Mesenchymal stem cell (in vitro differentiated cells and primary cell): Measurements from ENCODE around the gene KREMEN1.

Experiments
- DNase-seq: peaks from one replicate; pipeline ENCODE4 v3.0.0-alpha.2; 2013
- H2AFZ ChIP-seq: one replicate; pipeline ENCODE4 v1.6.1; 2013; ENCODE audit warnings: low read depth, mild to moderate bottlenecking, control low read depth, inconsistent platforms, low read length, moderate library complexity
- H2AK5ac ChIP-seq: 2 replicates; pipeline ENCODE4 v1.6.1; 2013; ENCODE audit warnings: low read length, moderate library complexity, mild to moderate bottlenecking, inconsistent platforms; ENCODE audit not compliant: severe bottlenecking
- H2BK120ac ChIP-seq: one replicate; pipeline ENCODE4 v1.6.1; 2013; ENCODE audit warnings: low read depth, mild to moderate bottlenecking, inconsistent platforms, low read length, moderate library complexity
- H2BK12ac ChIP-seq, 2 experiments: one replicate each; pipeline ENCODE4 v1.6.1; 2013; ENCODE audit warnings: inconsistent platforms in 2 of 2, low read length in 2 of 2, mild to moderate bottlenecking in 2 of 2, moderate library complexity in 2 of 2, control low read depth in 1 of 2
- H2BK15ac ChIP-seq: one replicate; pipeline ENCODE4 v1.6.1; 2013; ENCODE audit warnings: mild to moderate bottlenecking, low read depth, inconsistent platforms; ENCODE audit not compliant: poor library complexity, severe bottlenecking
- H2BK5ac ChIP-seq: 2 replicates; pipeline ENCODE4 v1.6.1; 2013; ENCODE audit warnings: low read depth, mild to moderate bottlenecking, low read length, control low read depth, inconsistent platforms; ENCODE audit not compliant: poor library complexity, severe bottlenecking
- H3K14ac ChIP-seq, 2 experiments: one replicate each; pipeline ENCODE4 v1.6.1; 2013; ENCODE audit warnings: inconsistent platforms in 2 of 2, low read length in 2 of 2, control low read depth in 1 of 2, mild to moderate bottlenecking in 1 of 2, moderate library complexity in 1 of 2
- H3K18ac ChIP-seq, 2 experiments: one replicate each; pipeline ENCODE4 v1.6.1; 2013; ENCODE audit warnings: inconsistent platforms in 2 of 2, low read length in 2 of 2, control low read depth in 1 of 2, low read depth in 1 of 2, mild to moderate bottlenecking in 1 of 2
- H3K23ac ChIP-seq, 2 experiments: one replicate each; pipeline ENCODE4 v1.6.1; 2013; ENCODE audit warnings: inconsistent platforms in 2 of 2, low read length in 2 of 2, mild to moderate bottlenecking in 2 of 2, moderate library complexity in 2 of 2, control low read depth in 1 of 2
- H3K27ac ChIP-seq: 2 replicates; pipeline ENCODE4 v1.5.1; 2013; ENCODE audit warnings: mild to moderate bottlenecking, moderate library complexity, low read length, control low read depth, inconsistent platforms; ENCODE audit not compliant: poor library complexity, severe bottlenecking
- H3K27me3 ChIP-seq, 2 experiments: 2 replicates each; pipeline versions ENCODE4 v1.6.1 to v1.7.0; 2013; ENCODE audit warnings: low read length in 2 of 2, mild to moderate bottlenecking in 2 of 2, moderate library complexity in 2 of 2, control low read depth in 1 of 2, inconsistent platforms in 1 of 2; ENCODE audit not compliant: control insufficient read depth in 1 of 2, insufficient read depth in 1 of 2
- H3K36me3 ChIP-seq, 2 experiments: 2 replicates each; pipeline versions ENCODE4 v1.6.1 to v1.7.0; 2013; ENCODE audit warnings: low read length in 2 of 2, control low read depth in 1 of 2, inconsistent platforms in 1 of 2, low read depth in 1 of 2, mild to moderate bottlenecking in 1 of 2; ENCODE audit not compliant: insufficient read depth in 2 of 2, control insufficient read depth in 1 of 2
- H3K4ac ChIP-seq, 2 experiments: one replicate each; pipeline ENCODE4 v1.6.1; 2013; ENCODE audit warnings: inconsistent platforms in 2 of 2, low read length in 2 of 2, mild to moderate bottlenecking in 2 of 2, moderate library complexity in 2 of 2, control low read depth in 1 of 2, low read depth in 1 of 2
- H3K4me1 ChIP-seq: 2 replicates; pipeline ENCODE4 v1.6.1; 2013; ENCODE audit warnings: low read depth, low read length, control low read depth; ENCODE audit not compliant: control insufficient read depth, insufficient read depth
- H3K4me2 ChIP-seq: 2 replicates; pipeline ENCODE4 v1.6.1; 2013; ENCODE audit warnings: low read length, mild to moderate bottlenecking, inconsistent platforms; ENCODE audit not compliant: poor library complexity, severe bottlenecking
- H3K4me3 ChIP-seq, 2 experiments: 2 replicates each; pipeline versions ENCODE4 v1.5.1 to v1.7.0; 2013; ENCODE audit warnings: low read length in 2 of 2, mild to moderate bottlenecking in 2 of 2, control low read depth in 1 of 2, low read depth in 1 of 2; ENCODE audit not compliant: insufficient read depth in 1 of 2
- H3K79me1 ChIP-seq: replicated peaks from 2 replicates; pipeline ENCODE4 v1.6.1; 2013; ENCODE audit warnings: mild to moderate bottlenecking, control low read depth, low read length, inconsistent platforms; ENCODE audit not compliant: poor library complexity, severe bottlenecking
- H3K9ac ChIP-seq: 2 replicates; pipeline ENCODE4 v1.7.0; 2013; ENCODE audit warnings: mild to moderate bottlenecking, low read length, moderate library complexity
- H3K9me3 ChIP-seq: 2 replicates; pipeline ENCODE4 v1.7.0; 2013; ENCODE audit warnings: mild to moderate bottlenecking, low read length; ENCODE audit not compliant: control insufficient read depth
- H4K8ac ChIP-seq: one replicate; pipeline ENCODE4 v1.6.1; 2013; ENCODE audit warnings: inconsistent platforms, mild to moderate bottlenecking, low read length, moderate library complexity
- H4K91ac ChIP-seq: one replicate; pipeline ENCODE4 v1.6.1; 2013; ENCODE audit warnings: mild to moderate bottlenecking, low read length, inconsistent platforms
- WGBS: methylation state at CpG from one replicate; pipeline ENCODE4 v1.1.7; 2013; ENCODE audit warnings: mixed read lengths; 5-methylcytosine and 5-hydroxymethylcytosine counted together

Gene KREMEN1

DNA sequence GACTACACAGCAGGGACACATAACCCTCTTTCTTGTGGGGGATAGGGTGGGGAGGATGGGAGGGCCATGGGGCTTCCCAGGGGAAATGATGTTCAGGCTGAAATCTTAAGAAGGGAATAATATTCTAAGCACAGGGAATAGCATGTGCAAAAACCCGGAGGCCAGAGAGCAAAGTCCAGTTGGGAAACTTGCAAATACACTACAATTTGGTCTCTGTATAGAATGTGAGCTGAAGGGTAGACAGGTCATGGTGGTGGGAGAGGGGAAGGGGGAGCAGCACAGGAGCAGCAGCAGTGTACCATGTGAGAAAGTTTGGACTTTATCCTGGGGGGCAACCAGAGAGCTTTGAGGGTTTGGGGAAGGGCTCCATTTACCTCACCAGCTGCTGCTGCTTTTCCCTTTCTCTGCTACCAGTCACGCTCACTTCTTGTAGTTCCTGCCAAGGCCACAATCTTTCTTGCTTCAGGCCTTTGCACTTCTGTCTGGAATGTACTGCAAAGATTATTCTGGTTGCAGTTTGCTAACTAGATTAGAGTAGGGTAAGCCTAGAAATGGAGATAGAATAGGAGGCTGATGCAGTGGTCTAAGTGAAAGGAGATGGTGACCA lies 43.0 kb downstream of the KREMEN1 start:
- Histone ChIP-seq H3K79me1 (no peaks in the 10 kb centered on the region), H2BK5ac (no peak overlapping the region), H3K4me2 (no peak overlapping the region), H3K14ac (no peak overlapping the region), H3K36me3 (peaks cover 0 to 3% of the 10 kb centered on the region in 2 experiments), H3K18ac (no peak overlapping the region), H3K9ac (no peak overlapping the region), H4K91ac (peak overlapping the region; percentile 34), H2AFZ (no peak overlapping the region), H2BK120ac (no peak overlapping the region), H3K9me3 (peaks cover 6% of the 10 kb centered on the region), H3K4ac (no peak overlapping the region), H2BK12ac (no peak overlapping the region), H3K4me3 (no peak overlapping the region), H4K8ac (no peak overlapping the region), H2BK15ac (no peak overlapping the region), H3K27me3 (no peaks in the 10 kb centered on the region), H3K23ac (no peak overlapping the region), H3K4me1 (no peaks in the 10 kb centered on the region), H2AK5ac (no peak overlapping the region), H3K27ac (no peak overlapping the region)
- WGBS: 98% methylated on average over 2 of the region's 2 CpGs
- peak; percentile 67 for DNase-seq

- Histone ChIP-seq H3K9me3 (peaks cover 6% of the 10 kb centered on the region), H3K4me1 (no peaks in the 10 kb centered on the region), H3K18ac (no peak overlapping the region), H3K36me3 (peaks cover 0 to 3% of the 10 kb centered on the region in 2 experiments), H3K4ac (no peak overlapping the region), H3K79me1 (no peaks in the 10 kb centered on the region), H3K14ac (no peak overlapping the region), H2AFZ (no peak overlapping the region), H3K27me3 (no peaks in the 10 kb centered on the region), H2BK12ac (no peak overlapping the region), H2BK5ac (no peak overlapping the region), H3K4me3 (no peak overlapping the region), H2BK120ac (no peak overlapping the region), H3K27ac (no peak overlapping the region), H4K8ac (no peak overlapping the region), H2AK5ac (no peak overlapping the region), H3K9ac (no peak overlapping the region), H2BK15ac (no peak overlapping the region), H3K4me2 (no peak overlapping the region), H4K91ac (no peak overlapping the region), H3K23ac (no peak overlapping the region)
- DNase-seq: peak; percentile 93
- WGBS: 59% methylated on average over 3 of the region's 3 CpGs
Observed at GRCh38 chr22:29116397-29117123, 43.7 kb downstream of the KREMEN1 start.

DNA sequence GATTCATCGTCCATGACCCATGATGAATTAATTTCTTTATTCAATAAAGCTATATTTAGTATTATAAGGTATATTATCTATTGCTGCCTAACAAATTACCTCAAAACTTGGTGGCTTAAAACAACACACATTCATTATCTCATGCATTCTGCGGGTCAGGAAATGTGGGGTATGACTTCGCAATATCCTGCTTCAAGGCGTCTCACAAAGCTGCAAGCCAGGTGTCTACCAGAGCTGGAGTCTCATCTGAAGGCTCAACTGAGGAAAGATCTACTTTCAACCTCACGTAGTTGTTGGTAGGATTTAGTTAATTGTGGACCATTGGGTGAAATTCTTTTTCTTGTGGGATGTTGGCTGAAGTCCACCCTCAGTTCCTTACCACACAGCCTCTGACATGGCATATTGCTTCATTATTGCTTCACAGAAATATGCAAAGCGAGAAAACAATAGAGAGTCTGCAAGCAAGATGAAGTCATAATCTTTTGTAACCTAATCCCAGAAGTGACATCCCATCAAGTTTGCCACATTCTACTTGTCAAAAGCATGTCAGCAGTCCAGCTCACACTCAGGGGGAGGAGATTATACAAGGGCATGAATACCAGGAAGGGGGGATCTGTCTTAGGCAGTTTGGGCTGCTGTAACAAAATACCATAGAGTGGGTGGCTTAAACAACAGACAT lies 45.1 kb downstream of the KREMEN1 start:
- Histone ChIP-seq H3K27ac (no peak overlapping the region), H3K4ac (no peak overlapping the region), H3K18ac (no peak overlapping the region), H3K4me3 (no peak overlapping the region), H3K27me3 (no peaks in the 10 kb centered on the region), H2BK120ac (no peak overlapping the region), H3K9ac (no peak overlapping the region), H2BK12ac (no peak overlapping the region), H3K23ac (no peak overlapping the region), H4K8ac (no peak overlapping the region), H2BK15ac (no peak overlapping the region), H2BK5ac (no peak overlapping the region), H3K9me3 (peaks cover 6% of the 10 kb centered on the region), H3K14ac (no peak overlapping the region), H3K4me2 (no peak overlapping the region), H3K36me3 (peaks cover 0 to 3% of the 10 kb centered on the region in 2 experiments), H2AFZ (no peak overlapping the region), H4K91ac (no peak overlapping the region), H3K4me1 (no peaks in the 10 kb centered on the region), H2AK5ac (no peak overlapping the region), H3K79me1 (no peaks in the 10 kb centered on the region)
- DNase-seq: peak; percentile 49
- WGBS: 97% methylated on average over 4 of the region's 6 CpGs
